Brain microvascular endothelial cell (primary cell): ENCODE results near the gene CDH4.

Experiments
- DNase-seq: peaks from one replicate; pipeline ENCODE4 v3.0.0-alpha.2; 2020
- H3K27ac ChIP-seq: fragments of 250-450 bp; sonication (Bioruptor Pico); 2 replicates; pipeline ENCODE4 v1.5.1; 2020; ENCODE audit warnings: mild to moderate bottlenecking, moderate library complexity
- H3K27me3 ChIP-seq: fragments of 250-450 bp; sonication (Bioruptor Pico); replicated peaks from 2 replicates; pipeline ENCODE4 v1.5.1; 2020; ENCODE audit warnings: mild to moderate bottlenecking
- H3K36me3 ChIP-seq: fragments of 250-450 bp; sonication (Bioruptor Pico); replicated peaks from 2 replicates; pipeline ENCODE4 v1.5.1; 2020; ENCODE audit warnings: mild to moderate bottlenecking
- H3K4me3 ChIP-seq: 2 replicates; pipeline ENCODE4 v1.5.1; 2011; ENCODE audit warnings: low read depth, mild to moderate bottlenecking, control low read depth, low read length, moderate library complexity
- CTCF ChIP-seq: IDR thresholded peaks from 2 replicates; pipeline ENCODE4 v1.5.1; 2011; ENCODE audit warnings: low read depth, mild to moderate bottlenecking, moderate library complexity, low read length, control low read depth, inconsistent platforms; ENCODE audit errors: missing control alignments
- in situ Hi-C: cut with HindIII; loops from 2 replicates; pipeline ENCODE4 v1.10.0; 2017; ENCODE audit warnings: low sequenced_read_pairs, low pct_ligation_motif_present

CDH4 gene

GRCh38 chr20:61823242-61823641 lies 571.2 kb downstream of the CDH4 start:
- DNase-seq, result no peak
- no peak for TF ChIP-seq CTCF
- in situ Hi-C loops, result no loop called here
- H3K27me3 ChIP-seq, result no peaks in the 10 kb centered on the region
- H3K27ac ChIP-seq, result no peak overlapping the region
- H3K4me3 ChIP-seq, result no peak overlapping the region
- no peaks in the 10 kb centered on the region for H3K36me3 ChIP-seq

- no peak for DNase-seq
- in situ Hi-C loops, result no loop called here
- Histone ChIP-seq H3K4me3 (no peak overlapping the region), H3K36me3 (no peaks in the 10 kb centered on the region), H3K27me3 (no peaks in the 10 kb centered on the region), H3K27ac (no peak overlapping the region)
- no peak for TF ChIP-seq CTCF
Measured at GRCh38 chr20:61828891-61829290, 576.8 kb downstream of the CDH4 start.

GRCh38 chr20:61829526-61829925 lies 577.5 kb downstream of the CDH4 start:
- no peak for TF ChIP-seq CTCF
- no peak overlapping the region for H3K27ac ChIP-seq
- H3K4me3 ChIP-seq, result no peak overlapping the region
- H3K27me3 ChIP-seq, result no peaks in the 10 kb centered on the region
- H3K36me3 ChIP-seq, result no peaks in the 10 kb centered on the region
- in situ Hi-C loops, result no loop called here
- no peak for DNase-seq

- Histone ChIP-seq H3K4me3 (no peak overlapping the region), H3K27ac (no peak overlapping the region), H3K36me3 (no peaks in the 10 kb centered on the region), H3K27me3 (no peaks in the 10 kb centered on the region)
- in situ Hi-C loops, result no loop called here
- no peak for TF ChIP-seq CTCF
- DNase-seq, result no peak
Measured at GRCh38 chr20:61830241-61830930, 578.3 kb downstream of the CDH4 start.

- in situ Hi-C loops, result no loop called here
- Histone ChIP-seq H3K27ac (no peak overlapping the region), H3K36me3 (no peaks in the 10 kb centered on the region), H3K27me3 (no peaks in the 10 kb centered on the region), H3K4me3 (no peak overlapping the region)
- no peak for TF ChIP-seq CTCF
- DNase-seq, result no peak
Measured at GRCh38 chr20:61830991-61831390, 578.9 kb downstream of the CDH4 start.

- no peaks in the 10 kb centered on the region for H3K27me3 ChIP-seq
Measured at GRCh38 chr20:61832181-61832580, 580.1 kb downstream of the CDH4 start.

More at GRCh38 chr20:61832181-61832580, 580.1 kb downstream of the CDH4 start:
- H3K36me3 ChIP-seq, result no peaks in the 10 kb centered on the region
- H3K27ac ChIP-seq, result no peak overlapping the region
- no peak for TF ChIP-seq CTCF
- in situ Hi-C loops, result no loop called here
- DNase-seq, result no peak
- no peak overlapping the region for H3K4me3 ChIP-seq
